OCI-LY1 (cell line): ENCODE results near the gene DNASE2.

Experiments
- H2AFZ ChIP-seq: fragments of 200-600 bp; sonication (generic), shearing (Covaris generic); 2 replicates; pipeline ENCODE4 v1.6.0; 2014; ENCODE audit warnings: antibody characterized with exemption, mild to moderate bottlenecking, low read length
- H3F3A ChIP-seq: fragments of 200-600 bp; sonication (generic), shearing (Covaris generic); 2 replicates; pipeline ENCODE4 v1.6.0; 2014; ENCODE audit warnings: mild to moderate bottlenecking, antibody characterized with exemption, low read length, moderate library complexity; ENCODE audit not compliant: insufficient read depth
- H3K27ac ChIP-seq: fragments of 200-600 bp; sonication (generic); 2 replicates; pipeline ENCODE4 v1.5.1; 2014; ENCODE audit warnings: low read length, mixed run types, mild to moderate bottlenecking, low read depth; ENCODE audit not compliant: poor library complexity, severe bottlenecking
- H3K27me3 ChIP-seq: fragments of 200-600 bp; sonication (generic); 2 replicates; pipeline ENCODE4 v1.6.0; 2014; ENCODE audit warnings: antibody characterized with exemption, mild to moderate bottlenecking, low read length, moderate library complexity; ENCODE audit not compliant: insufficient read depth
- H3K36me3 ChIP-seq: fragments of 200-600 bp; sonication (generic); 2 replicates; pipeline ENCODE4 v1.6.1; 2014; ENCODE audit warnings: mild to moderate bottlenecking, antibody characterized with exemption, low read length, moderate library complexity, mixed read lengths; ENCODE audit not compliant: insufficient read depth
- H3K4me1 ChIP-seq: fragments of 200-600 bp; sonication (generic); 2 replicates; pipeline ENCODE4 v1.5.1; 2014; ENCODE audit warnings: mild to moderate bottlenecking, low read length, moderate library complexity; ENCODE audit not compliant: insufficient read depth, severe bottlenecking
- H3K4me2 ChIP-seq: fragments of 200-600 bp; sonication (generic), shearing (Covaris generic); 2 replicates; pipeline ENCODE4 v1.6.1; 2014; ENCODE audit warnings: low read length
- H3K4me3 ChIP-seq: fragments of 200-600 bp; sonication (generic); 2 replicates; pipeline ENCODE4 v1.5.1; 2014; ENCODE audit warnings: low read length, low read depth, mild to moderate bottlenecking, mixed read lengths; ENCODE audit not compliant: poor library complexity, severe bottlenecking
- H3K79me2 ChIP-seq: fragments of 200-600 bp; shearing (Covaris generic); 2 replicates; pipeline ENCODE4 v1.6.1; 2016; ENCODE audit warnings: mixed run types, low read length, mixed read lengths; ENCODE audit not compliant: insufficient read depth
- H3K9ac ChIP-seq: fragments of 200-600 bp; sonication (generic), shearing (Covaris generic); 2 replicates; pipeline ENCODE4 v1.6.1; 2014; ENCODE audit warnings: mild to moderate bottlenecking, low read length, mixed read lengths
- H3K9me2 ChIP-seq: fragments of 200-600 bp; sonication (generic), shearing (Covaris generic); 2 replicates; pipeline ENCODE4 v1.6.1; 2014; ENCODE audit warnings: low read depth, mild to moderate bottlenecking, low read length, mixed read lengths
- H3K9me3 ChIP-seq: fragments of 200-600 bp; shearing (Covaris generic); 2 replicates; pipeline ENCODE4 v1.6.1; 2014; ENCODE audit warnings: low read length, mixed read lengths
- H4K20me1 ChIP-seq: fragments of 200-600 bp; sonication (generic), shearing (Covaris generic); 2 replicates; pipeline ENCODE4 v1.6.0; 2016; ENCODE audit warnings: mild to moderate bottlenecking, low read length; ENCODE audit not compliant: insufficient read depth
- CTCF ChIP-seq: fragments of 200-600 bp; sonication (generic), shearing (Covaris generic); IDR thresholded peaks from 2 replicates; pipeline ENCODE4 v1.5.1; 2017; ENCODE audit warnings: mild to moderate bottlenecking, antibody characterized with exemption, low read length, moderate library complexity, mixed read lengths
- EZH2 ChIP-seq: fragments of 200-600 bp; sonication (generic), shearing (Covaris generic); IDR thresholded peaks from 2 replicates; pipeline ENCODE4 v1.8.0; 2017; ENCODE audit warnings: borderline replicate concordance, mixed run types, mild to moderate bottlenecking, antibody characterized with exemption, low read length, moderate library complexity, mixed read lengths

DNASE2 gene

DNA sequence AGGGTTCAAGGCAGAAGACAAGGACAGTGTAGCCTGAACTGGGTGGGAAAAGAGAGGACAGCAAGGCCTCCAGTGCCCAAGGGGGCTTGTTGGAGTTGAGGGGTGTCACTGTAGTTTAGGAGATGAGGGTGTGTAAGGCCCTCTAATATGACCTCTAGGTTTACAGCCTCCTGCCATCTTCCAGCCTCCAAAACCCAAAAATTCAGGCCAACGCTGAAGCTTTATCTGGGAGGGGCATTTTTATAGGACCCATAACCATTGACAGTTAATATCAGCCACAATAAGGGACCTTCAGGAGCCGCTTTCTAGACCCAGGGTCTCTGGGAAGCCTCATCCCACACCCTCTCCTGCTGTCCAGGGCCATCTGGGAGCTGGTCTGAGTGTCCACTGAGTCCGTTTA is 3.0 kb upstream of the DNASE2 start:
- no peak for TF ChIP-seq EZH2
- no peak for TF ChIP-seq CTCF
- H3K4me2 ChIP-seq = no peak overlapping the region
- no peaks in the 10 kb centered on the region for H3F3A ChIP-seq
- H4K20me1 ChIP-seq = no peaks in the 10 kb centered on the region
- H3K79me2 ChIP-seq = no peaks in the 10 kb centered on the region
- peaks cover 32% of the 10 kb centered on the region for H3K4me1 ChIP-seq
- no peaks in the 10 kb centered on the region; the same call in 1 of the 2 replicates for H3K36me3 ChIP-seq
- H3K9me2 ChIP-seq = no peaks in the 10 kb centered on the region
- H3K9me3 ChIP-seq = peaks cover 7% of the 10 kb centered on the region; the same call in 1 of the 2 replicates
- H2AFZ ChIP-seq = no peak overlapping the region
- no peak overlapping the region for H3K4me3 ChIP-seq
- no peaks in the 10 kb centered on the region for H3K27me3 ChIP-seq
- H3K27ac ChIP-seq = no peak overlapping the region
- no peak overlapping the region for H3K9ac ChIP-seq

GRCh38 chr19:12882589-12882988 is 1.3 kb upstream of the DNASE2 start:
- H3K4me1 ChIP-seq = peaks cover 32% of the 10 kb centered on the region
- no peak overlapping the region for H3K27ac ChIP-seq
- no peak overlapping the region for H3K9ac ChIP-seq
- H3K79me2 ChIP-seq = no peaks in the 10 kb centered on the region
- H4K20me1 ChIP-seq = no peaks in the 10 kb centered on the region
- H3K9me2 ChIP-seq = no peaks in the 10 kb centered on the region
- H3K27me3 ChIP-seq = no peaks in the 10 kb centered on the region
- no peak overlapping the region for H2AFZ ChIP-seq
- H3K4me2 ChIP-seq = no peak overlapping the region
- no peaks in the 10 kb centered on the region for H3F3A ChIP-seq
- H3K36me3 ChIP-seq = peaks cover 10% of the 10 kb centered on the region
- TF ChIP-seq EZH2 = no peak
- no peak for TF ChIP-seq CTCF
- H3K4me3 ChIP-seq = no peak overlapping the region
- H3K9me3 ChIP-seq = peaks cover 7% of the 10 kb centered on the region; the same call in 1 of the 2 replicates

DNA sequence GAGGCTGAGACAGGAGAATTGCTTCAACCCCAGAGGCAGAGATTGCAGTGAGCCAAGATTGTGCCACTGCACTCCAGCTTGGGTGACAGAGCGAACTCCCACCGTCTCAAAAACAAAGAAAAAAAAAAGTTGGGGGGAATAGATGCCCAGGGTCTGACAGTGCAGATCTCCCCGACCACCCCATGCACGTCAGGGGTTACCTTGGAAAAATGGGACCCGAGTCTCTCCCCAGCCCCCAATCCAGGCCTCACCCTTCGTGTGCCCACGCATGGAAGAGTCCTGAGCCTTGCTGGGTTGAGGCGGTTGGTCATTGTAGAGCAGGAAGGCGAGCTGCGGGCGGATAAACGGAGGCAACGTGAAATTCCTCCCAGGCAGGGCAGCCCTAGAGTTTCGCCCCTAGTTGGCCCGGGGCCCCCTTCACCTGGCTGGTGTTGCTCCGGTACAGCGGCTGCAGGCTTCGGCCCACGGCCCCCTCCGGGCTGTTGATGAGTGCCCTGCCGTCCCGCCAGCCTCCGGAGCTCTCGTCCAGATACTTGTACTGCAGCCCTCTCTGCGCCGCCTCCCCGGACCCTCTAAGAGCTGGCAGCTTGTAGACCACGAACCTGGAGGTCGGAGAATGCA is 588 bp downstream of the DNASE2 start:
- no peaks in the 10 kb centered on the region for H3F3A ChIP-seq
- H3K4me1 ChIP-seq = peaks cover 28% of the 10 kb centered on the region
- TF ChIP-seq EZH2 (no peak), CTCF (no peak)
- H3K9ac ChIP-seq = peak overlapping the region; percentile 82
- H3K9me2 ChIP-seq = no peaks in the 10 kb centered on the region
- H3K27me3 ChIP-seq = no peaks in the 10 kb centered on the region
- H2AFZ ChIP-seq = no peak overlapping the region
- no peaks in the 10 kb centered on the region for H4K20me1 ChIP-seq
- peaks cover 16% of the 10 kb centered on the region for H3K36me3 ChIP-seq
- H3K9me3 ChIP-seq = peaks cover 7% of the 10 kb centered on the region; the same call in 1 of the 2 replicates
- H3K27ac ChIP-seq = peak overlapping the region; percentile 58
- H3K4me3 ChIP-seq = peak overlapping the region; percentile 88
- no peaks in the 10 kb centered on the region for H3K79me2 ChIP-seq
- peak overlapping the region; percentile 73 for H3K4me2 ChIP-seq
